Transverse colon (tissue), 4 donors: Measurements from ENCODE around the gene IER5. TPM values are rescaled to one million over a fixed set of nuclear protein-coding genes. Genes with fewer than 3 reads are reported as not detected.

Source experiments
- DNase-seq: peaks from one replicate; pipeline ENCODE4 v3.0.0-alpha.2; 2019
- H3K27ac ChIP-seq, 4 donors: fragments of 200-600 bp; sonication (generic); 2 replicates each; pipeline ENCODE4 v1.5.1; 2016 to 2018; ENCODE audit warnings: inconsistent platforms in 4 of 4
- H3K27me3 ChIP-seq: fragments of 200-600 bp; sonication (generic); 2 replicates; pipeline ENCODE4 v1.5.1; 2017; ENCODE audit warnings: inconsistent platforms
- H3K36me3 ChIP-seq, 4 donors: fragments of 200-600 bp; sonication (generic); 2 replicates each; pipeline ENCODE4 v1.5.1; 2017 to 2019; ENCODE audit warnings: inconsistent platforms in 4 of 4
- H3K4me1 ChIP-seq, 4 donors: fragments of 200-600 bp; sonication (generic); 2 replicates each; pipeline ENCODE4 v1.5.1; 2017 to 2020; ENCODE audit warnings: inconsistent platforms in 4 of 4
- H3K4me3 ChIP-seq, 4 donors: fragments of 200-600 bp; sonication (generic); 1 replicate in 1 of 4; 2 replicates in 3 of 4; pipeline versions ENCODE4 v1.5.1 to v1.6.1; 2017 to 2019; ENCODE audit warnings: inconsistent platforms in 4 of 4
- H3K9me3 ChIP-seq, 2 donors: fragments of 200-600 bp; sonication (generic); 2 replicates each; pipeline ENCODE4 v1.5.1; 2017 to 2019; ENCODE audit warnings: inconsistent platforms in 2 of 2
- EP300 ChIP-seq: sonication (generic); formaldehyde crosslinking; IDR thresholded peaks from one replicate; pipeline ENCODE4 v1.6.1; 2017; ENCODE audit warnings: antibody characterized with exemption, low read depth
- POLR2A ChIP-seq: fragments of 450-650 bp; IDR thresholded peaks from one replicate; pipeline ENCODE4 v1.6.1; 2016; ENCODE audit warnings: antibody characterized with exemption, mild to moderate bottlenecking, moderate library complexity
- POLR2AphosphoS5 ChIP-seq, 3 donors: sonication (generic); formaldehyde crosslinking; IDR thresholded peaks; one replicate each; pipeline ENCODE4 v1.6.1; 2016; ENCODE audit warnings: antibody characterized with exemption in 3 of 3
- WGBS, 2 donors: methylation state at CpG; one replicate each; pipeline ENCODE4 v1.1.5; 2018; ENCODE audit warnings: low coverage in 1 of 2; 5-methylcytosine and 5-hydroxymethylcytosine counted together
- in situ Hi-C, 4 donors: fragments of 200-750 bp; cut with MboI; loops; one replicate each; pipeline versions ENCODE4 v1.15.0 to v1.15.1; 2017; ENCODE audit warnings: low sequenced_read_pairs in 3 of 4, low pct_ligation_motif_present in 1 of 4, low pct_unique_long_range_greater_than_20kb in 1 of 4
- intact Hi-C: fragments of 100-400 bp; cut with DNase I; formaldehyde crosslinking; loops from one replicate; pipeline ENCODE4 v1.15.1; 2023; ENCODE audit warnings: low total_unique reads
- total RNA-seq, 4 donors: library from RNA; depleted of rRNA; stranded (reverse); fragments of >200 nt; gene quantifications; one replicate each; pipeline ENCODE4 v1.1.0, GENCODE V29; 2016
- TF ChIP-seq, protein P1 (sequence below), 5 experiments: fragments of 200-600 bp in 3 of 5; fragments of 450-650 bp in 2 of 5; sonication (generic) in 3 of 5; IDR thresholded peaks; 1 replicate in 2 of 5; 2 replicates in 3 of 5; pipeline ENCODE4 v1.5.1; 2016 to 2017; ENCODE audit warnings: antibody characterized with exemption in 5 of 5, inconsistent platforms in 3 of 5, mild to moderate bottlenecking in 2 of 5, moderate library complexity in 1 of 5

Gene IER5
- total RNA-seq, 4 donors from 2014 or later = 12.1 to 40.3 (median 16.5) TPM

DNA sequence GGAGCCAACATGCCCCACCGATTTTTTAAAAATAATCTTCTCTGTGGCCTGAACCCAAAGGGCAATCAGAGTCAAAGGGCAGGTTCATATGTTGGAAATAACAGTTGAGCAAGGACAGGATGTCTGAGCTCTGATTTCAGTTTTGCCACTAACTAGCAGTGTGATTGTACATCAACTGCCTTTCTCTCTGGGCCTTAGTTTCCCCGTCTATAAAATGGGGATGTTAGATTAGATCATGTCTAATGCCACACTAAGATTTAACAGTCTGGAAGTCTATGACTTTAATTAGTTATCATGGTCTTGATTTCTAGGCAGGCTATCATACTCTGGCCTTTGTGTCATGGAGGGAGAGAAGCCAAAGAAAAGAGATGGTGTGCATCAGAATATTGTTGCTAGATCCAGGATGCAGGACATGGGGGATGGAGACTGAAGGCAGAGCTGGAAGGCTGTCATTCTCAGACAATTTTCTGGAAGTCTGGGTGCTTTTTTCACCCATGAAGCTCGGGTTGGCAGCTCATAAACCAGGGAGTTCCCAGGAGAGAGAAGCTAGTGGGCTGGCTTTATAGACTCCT lies 28.4 kb downstream of the IER5 start:
- no peak for DNase-seq
- H3K27ac ChIP-seq = peak overlapping the region in 3 of 4 donors; percentile 13 to 48 (median 36)
- 76% methylated on average over 3 of the region's 3 CpGs; no CpG with 5 or more reads in 1 of the 2 donors for WGBS, 2 donors
- no peaks in the 10 kb centered on the region for H3K36me3 ChIP-seq
- peaks cover 0 to 30% (median 24%) of the 10 kb centered on the region in 4 donors for H3K4me1 ChIP-seq
- in situ Hi-C loops = no loop called here
- TF ChIP-seq EP300 = no peak
- TF ChIP-seq, protein P1, sequence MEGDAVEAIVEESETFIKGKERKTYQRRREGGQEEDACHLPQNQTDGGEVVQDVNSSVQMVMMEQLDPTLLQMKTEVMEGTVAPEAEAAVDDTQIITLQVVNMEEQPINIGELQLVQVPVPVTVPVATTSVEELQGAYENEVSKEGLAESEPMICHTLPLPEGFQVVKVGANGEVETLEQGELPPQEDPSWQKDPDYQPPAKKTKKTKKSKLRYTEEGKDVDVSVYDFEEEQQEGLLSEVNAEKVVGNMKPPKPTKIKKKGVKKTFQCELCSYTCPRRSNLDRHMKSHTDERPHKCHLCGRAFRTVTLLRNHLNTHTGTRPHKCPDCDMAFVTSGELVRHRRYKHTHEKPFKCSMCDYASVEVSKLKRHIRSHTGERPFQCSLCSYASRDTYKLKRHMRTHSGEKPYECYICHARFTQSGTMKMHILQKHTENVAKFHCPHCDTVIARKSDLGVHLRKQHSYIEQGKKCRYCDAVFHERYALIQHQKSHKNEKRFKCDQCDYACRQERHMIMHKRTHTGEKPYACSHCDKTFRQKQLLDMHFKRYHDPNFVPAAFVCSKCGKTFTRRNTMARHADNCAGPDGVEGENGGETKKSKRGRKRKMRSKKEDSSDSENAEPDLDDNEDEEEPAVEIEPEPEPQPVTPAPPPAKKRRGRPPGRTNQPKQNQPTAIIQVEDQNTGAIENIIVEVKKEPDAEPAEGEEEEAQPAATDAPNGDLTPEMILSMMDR (IDR thresholded peaks at IDR 0.05) = no peak
- TF ChIP-seq POLR2A = no peak
- TF ChIP-seq POLR2AphosphoS5 (IDR thresholded peaks at IDR 0.05) = no peak
- H3K4me3 ChIP-seq = no peak overlapping the region
- no peaks in the 10 kb centered on the region for H3K27me3 ChIP-seq
- no peaks in the 10 kb centered on the region for H3K9me3 ChIP-seq
- intact Hi-C loops = no loop called here

DNA sequence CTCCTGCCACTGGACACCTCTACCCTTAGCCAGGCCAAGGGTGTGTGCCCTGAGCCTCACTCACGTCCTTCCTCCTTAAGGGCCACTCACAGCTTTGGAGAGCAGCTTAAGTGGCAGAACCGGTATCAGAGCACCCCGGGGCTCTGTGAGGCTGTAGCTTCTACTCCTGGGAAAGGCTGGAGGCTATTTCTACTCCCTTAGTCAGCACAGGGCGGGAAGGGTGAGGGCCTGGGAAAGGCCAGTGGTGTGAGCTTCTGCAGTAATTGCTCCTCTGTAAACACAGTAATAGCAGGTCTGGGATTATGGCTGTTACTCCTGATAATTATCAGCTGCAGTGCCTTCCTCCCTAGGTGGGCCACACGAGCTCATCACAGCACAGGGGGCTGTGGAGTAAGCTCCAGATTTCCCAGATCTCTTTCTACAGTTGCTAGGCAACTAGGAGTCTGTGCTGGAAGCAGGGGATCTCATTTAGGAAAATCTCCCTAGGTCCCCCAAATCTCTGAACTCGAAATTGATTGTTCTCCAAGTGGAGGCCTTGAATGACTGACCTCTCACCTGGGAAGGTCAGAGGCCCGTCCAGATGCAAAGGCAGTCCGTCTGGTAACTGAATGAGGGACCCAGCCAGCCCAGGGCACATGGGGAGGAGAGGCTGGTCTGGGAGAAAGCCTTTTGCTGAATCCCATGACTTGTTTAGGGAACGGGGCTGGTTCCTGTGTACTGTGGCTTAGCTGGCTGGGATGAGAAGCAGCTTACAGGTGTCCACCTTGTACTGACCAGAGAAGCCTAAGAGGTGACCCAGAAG lies 29.3 kb downstream of the IER5 start:
- DNase-seq = peak; percentile 38
- in situ Hi-C loops (no loop called here), intact Hi-C loops (no loop called here)
- no peak overlapping the region for H3K4me3 ChIP-seq
- peak overlapping the region in 3 of 4 donors; percentile 13 to 48 (median 36) for H3K27ac ChIP-seq
- TF ChIP-seq POLR2A (no peak), EP300 (no peak), POLR2AphosphoS5 (IDR thresholded peaks at IDR 0.05) (no peak)
- TF ChIP-seq, protein P1 (IDR thresholded peaks at IDR 0.05) = no peak
- WGBS, 2 donors = 57 to 89% methylated on average over 1 to 7 of the region's 9 CpGs
- no peaks in the 10 kb centered on the region for H3K27me3 ChIP-seq
- H3K4me1 ChIP-seq = peaks cover 0 to 21% (median 16%) of the 10 kb centered on the region in 4 donors
- no peaks in the 10 kb centered on the region for H3K36me3 ChIP-seq
- H3K9me3 ChIP-seq = no peaks in the 10 kb centered on the region

DNA sequence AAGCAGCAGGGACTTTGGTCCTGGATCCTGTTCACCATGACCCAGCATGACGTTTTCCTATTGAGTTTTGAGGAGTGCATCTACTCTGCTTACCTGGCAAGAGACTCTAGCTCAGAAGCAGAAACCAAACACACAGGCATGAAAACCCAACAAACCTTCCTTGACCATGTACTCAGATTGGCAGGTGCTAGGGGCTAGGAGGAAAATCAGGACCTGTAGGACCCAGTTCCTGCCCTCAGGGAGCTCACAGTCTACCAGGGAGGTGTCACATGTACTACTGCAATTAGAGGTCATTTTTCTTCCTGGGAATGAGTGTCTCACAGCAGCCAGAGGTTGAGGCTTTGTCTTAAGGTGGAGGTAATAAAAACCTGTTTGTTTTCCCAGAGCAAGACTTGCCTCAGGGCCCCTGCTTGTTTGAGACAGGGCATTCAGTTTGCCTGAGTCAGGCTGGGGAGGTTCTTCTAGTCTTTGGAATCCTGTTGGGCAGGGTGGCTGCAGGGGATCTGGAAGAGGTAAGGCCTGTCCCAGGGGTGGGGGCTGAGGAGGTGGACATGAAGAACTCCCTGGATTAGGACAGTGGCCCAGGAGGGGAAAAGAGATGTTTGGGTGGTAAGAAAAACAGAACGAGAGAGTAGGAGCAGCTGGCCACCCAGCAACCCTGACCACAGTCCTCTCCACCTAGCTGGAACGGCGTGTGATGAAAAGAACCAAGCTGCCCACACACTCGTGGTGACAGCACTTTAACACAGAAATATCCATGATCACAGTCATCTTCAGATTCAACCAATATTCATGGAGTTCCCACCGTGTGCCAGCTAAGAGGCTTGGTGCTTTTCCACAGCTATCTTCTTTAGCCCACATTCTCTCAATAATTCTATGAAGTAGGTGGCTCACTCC lies 30.8 kb downstream of the IER5 start:
- DNase-seq = no peak
- Histone ChIP-seq H3K4me3 (no peak overlapping the region), H3K4me1 (peaks cover 0 to 12% (median 11%) of the 10 kb centered on the region in 4 donors), H3K36me3 (no peaks in the 10 kb centered on the region), H3K27me3 (no peaks in the 10 kb centered on the region), H3K27ac (peak overlapping the region in 1 of 4 donors; percentile 10), H3K9me3 (no peaks in the 10 kb centered on the region)
- in situ Hi-C loops = no loop called here
- TF ChIP-seq EP300 (no peak), POLR2A (no peak)
- TF ChIP-seq, protein P1 (IDR thresholded peaks at IDR 0.05) = no peak
- 67 to 100% methylated on average over 1 to 6 of the region's 6 CpGs for WGBS, 2 donors
- intact Hi-C loops = no loop called here

DNA sequence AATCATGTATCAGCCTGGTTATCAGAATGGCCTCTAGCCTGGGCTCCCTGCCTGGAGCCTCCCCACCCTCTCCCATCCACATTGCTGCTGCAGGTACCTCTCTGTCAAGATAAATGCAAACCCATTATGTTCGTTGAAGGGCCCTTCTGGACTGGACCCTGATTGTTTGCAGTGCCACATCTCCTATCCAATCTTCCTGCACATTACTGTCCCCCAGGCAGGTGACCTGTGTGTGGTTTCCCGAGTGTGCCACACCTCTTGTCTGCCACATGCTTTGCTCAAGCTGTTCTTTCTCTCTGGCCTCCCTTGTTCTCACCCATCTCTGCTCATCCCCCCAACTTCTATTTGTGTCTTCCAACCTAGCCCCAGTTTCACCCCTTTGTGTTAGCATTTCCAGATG lies 32.4 kb downstream of the IER5 start:
- H3K4me1 ChIP-seq = peaks cover 0 to 12% (median 11%) of the 10 kb centered on the region in 4 donors

More for the DNA sequence above, 32.4 kb downstream of the IER5 start:
- no peak for TF ChIP-seq POLR2AphosphoS5 (IDR thresholded peaks at IDR 0.05)
- no peak for TF ChIP-seq POLR2A
- TF ChIP-seq, protein P1 (IDR thresholded peaks at IDR 0.05) = no peak
- TF ChIP-seq EP300 = no peak
- no peaks in the 10 kb centered on the region for H3K9me3 ChIP-seq
- H3K27ac ChIP-seq = no peak overlapping the region
- no peak overlapping the region for H3K4me3 ChIP-seq
- no peaks in the 10 kb centered on the region for H3K36me3 ChIP-seq
- intact Hi-C loops = no loop called here
- no peaks in the 10 kb centered on the region for H3K27me3 ChIP-seq
- in situ Hi-C loops = no loop called here
- DNase-seq = no peak
- 66% methylated on average over 2 of the region's 2 CpGs; no CpG with 5 or more reads in 1 of the 2 donors for WGBS, 2 donors
